DND-41 (cell line): ENCODE results near the gene FAM83C.

Source experiments
- CTCF ChIP-seq: IDR thresholded peaks from 2 replicates; pipeline ENCODE4 v1.5.1; 2012; ENCODE audit warnings: borderline replicate concordance, low read length, moderate library complexity, mild to moderate bottlenecking; ENCODE audit not compliant: poor library complexity, severe bottlenecking; ENCODE audit errors: extremely low read depth
- EZH2 ChIP-seq: IDR thresholded peaks from 3 replicates; pipeline ENCODE4 v1.6.1; 2012; ENCODE audit warnings: borderline replicate concordance, low read depth, mild to moderate bottlenecking, moderate library complexity, low read length, inconsistent platforms; ENCODE audit not compliant: severe bottlenecking

- TF ChIP-seq CTCF (no peak), EZH2 (no peak)
These were observed 51.4 kb downstream of the FAM83C start for GRCh38 chr20:35240811-35241293.
